GM12872 (cell line): ENCODE results near the gene SLC16A6.
A peak's percentile ranks its signal among the peaks of the same experiment; 100 is the strongest.

Experiments
- CTCF ChIP-seq: IDR thresholded peaks from 3 replicates; pipeline ENCODE4 v1.5.1; 2011; ENCODE audit warnings: low read depth, mild to moderate bottlenecking, low read length, moderate library complexity; ENCODE audit not compliant: insufficient read depth

SLC16A6 gene

GRCh38 chr17:68273722-68274121 lies 17.2 kb downstream of the SLC16A6 start:
- no peak for TF ChIP-seq CTCF

GRCh38 chr17:68263101-68263681 lies 27.7 kb downstream of the SLC16A6 start:
- peak; percentile 57 for TF ChIP-seq CTCF

- TF ChIP-seq CTCF: no peak
Measured at GRCh38 chr17:68260051-68260762, 30.7 kb downstream of the SLC16A6 start.

GRCh38 chr17:68257934-68258333 lies 33.0 kb downstream of the SLC16A6 start:
- TF ChIP-seq CTCF: no peak

- TF ChIP-seq CTCF: no peak
Measured at GRCh38 chr17:68255731-68256538, 35.0 kb downstream of the SLC16A6 start.

- no peak for TF ChIP-seq CTCF
Measured at GRCh38 chr17:68255151-68255550, 35.8 kb downstream of the SLC16A6 start.

GRCh38 chr17:68249354-68249765 lies 41.6 kb downstream of the SLC16A6 start:
- no peak for TF ChIP-seq CTCF
